Spinal cord (tissue), 10 donors: ENCODE results near the gene ORC3. TPM values are rescaled to one million over a fixed set of nuclear protein-coding genes. Genes with fewer than 3 reads are reported as not detected.
"Not testable (repeated sequence)": the region's sequence is repeated elsewhere in the genome, so short reads cannot be mapped to it uniquely, and the experiment has no call there.

ENCODE experiments used
- DNase-seq, 6 donors: peaks; one replicate each; pipeline versions ENCODE4 v3.0.0 to v3.0.0-alpha.2; 2013 to 2015; ENCODE audit warnings: low spot score in 6 of 6, low read depth in 4 of 6
- H3K27ac ChIP-seq: one replicate; pipeline ENCODE4 v1.5.1; 2013; ENCODE audit warnings: low read depth, low read length, control low read depth
- H3K27me3 ChIP-seq: one replicate; pipeline ENCODE4 v1.6.1; 2013; ENCODE audit warnings: low read length; ENCODE audit not compliant: control insufficient read depth, insufficient read depth
- H3K36me3 ChIP-seq: one replicate; pipeline ENCODE4 v1.6.1; 2013; ENCODE audit warnings: low read length; ENCODE audit not compliant: control insufficient read depth, insufficient read depth
- H3K4me1 ChIP-seq: one replicate; pipeline ENCODE4 v1.6.1; 2013; ENCODE audit warnings: low read length; ENCODE audit not compliant: control insufficient read depth, insufficient read depth
- H3K4me3 ChIP-seq: one replicate; pipeline ENCODE4 v1.5.1; 2013; ENCODE audit warnings: low read depth, low read length, control low read depth
- H3K9me3 ChIP-seq: one replicate; pipeline ENCODE4 v1.6.1; 2013; ENCODE audit warnings: low read length; ENCODE audit not compliant: control insufficient read depth, insufficient read depth
- WGBS: methylation state at CpG from one replicate; pipeline ENCODE4 v1.1.5; 2013; ENCODE audit warnings: missing lambda C conversion rate; ENCODE audit not compliant: insufficient coverage; 5-methylcytosine and 5-hydroxymethylcytosine counted together
- polyA plus RNA-seq, 2 donors: library from polyadenylated mRNA; unstranded; fragments of 120-200 nt; gene quantifications; one replicate each; pipeline ENCODE4 v1.2.1, GENCODE V29; 2013; ENCODE audit not compliant: insufficient read length in 2 of 2
- total RNA-seq, 2 donors: library from RNA; depleted of rRNA in 1 of 2; stranded (reverse); fragments of 120-200 nt in 1 of 2; fragments of >200 nt in 1 of 2; gene quantifications; one replicate each; pipeline versions ENCODE4 v1.2.3 to v1.2.4, GENCODE V29; 2013 to 2014
- donor health status: healthy.

ORC3 gene
- total and polyA plus RNA-seq, 4 donors, result 35.8 to 56.3 (median 41.9) TPM

GRCh38 chr6:87683890-87684289 lies 94.0 kb downstream of the ORC3 start:
- no peaks in the 10 kb centered on the region for H3K27me3 ChIP-seq
- peaks cover 4% of the 10 kb centered on the region for H3K36me3 ChIP-seq
- no peak overlapping the region for H3K4me3 ChIP-seq
- no peak overlapping the region for H3K27ac ChIP-seq
- H3K4me1 ChIP-seq, result no peaks in the 10 kb centered on the region
- DNase-seq, result no peak
- WGBS, result no CpG with 5 or more reads among the region's 3 CpGs
- no peaks in the 10 kb centered on the region for H3K9me3 ChIP-seq

- Histone ChIP-seq H3K36me3 (peaks cover 7% of the 10 kb centered on the region), H3K27ac (no peak overlapping the region), H3K4me1 (no peaks in the 10 kb centered on the region), H3K9me3 (no peaks in the 10 kb centered on the region), H3K27me3 (no peaks in the 10 kb centered on the region), H3K4me3 (no peak overlapping the region)
- DNase-seq, result no peak
- WGBS, result 100% methylated on average over 1 of the region's 1 CpG
These were observed 95.1 kb downstream of the ORC3 start for GRCh38 chr6:87684895-87685654.

- WGBS, result 100% methylated on average over 4 of the region's 11 CpGs
- H3K4me1 ChIP-seq, H3K36me3 ChIP-seq, H3K27ac ChIP-seq, DNase-seq, H3K9me3 ChIP-seq, H3K27me3 ChIP-seq, H3K4me3 ChIP-seq: not testable (repeated sequence)
These were observed 96.8 kb downstream of the ORC3 start for GRCh38 chr6:87686636-87687205.

- Histone ChIP-seq H3K27me3 (no peaks in the 10 kb centered on the region), H3K4me1 (peaks cover 8% of the 10 kb centered on the region), H3K4me3 (no peak overlapping the region), H3K9me3 (no peaks in the 10 kb centered on the region), H3K36me3 (peaks cover 4% of the 10 kb centered on the region), H3K27ac (no peak overlapping the region)
- no CpG with 5 or more reads among the region's 3 CpGs for WGBS
- peak in 1 of 6 donors; percentile 58 for DNase-seq
These were observed 97.4 kb downstream of the ORC3 start for GRCh38 chr6:87687296-87687695.

- not testable (repeated sequence) for DNase-seq, H3K4me3 ChIP-seq, H3K27me3 ChIP-seq, H3K4me1 ChIP-seq, H3K36me3 ChIP-seq, H3K27ac ChIP-seq, H3K9me3 ChIP-seq
- 100% methylated on average over 2 of the region's 9 CpGs for WGBS
These were observed 98.0 kb downstream of the ORC3 start for GRCh38 chr6:87687893-87688292.

- Histone ChIP-seq H3K27ac (no peak overlapping the region), H3K36me3 (peaks cover 6% of the 10 kb centered on the region), H3K9me3 (no peaks in the 10 kb centered on the region), H3K4me1 (peaks cover 8% of the 10 kb centered on the region), H3K4me3 (no peak overlapping the region), H3K27me3 (no peaks in the 10 kb centered on the region)
- DNase-seq, result no peak
- 100% methylated on average over 1 of the region's 3 CpGs for whole genome bisulfite sequencing
These were observed 100.5 kb downstream of the ORC3 start for GRCh38 chr6:87690441-87690840.

- H3K27ac ChIP-seq, result no peak overlapping the region
- no peaks in the 10 kb centered on the region for H3K9me3 ChIP-seq
- no peaks in the 10 kb centered on the region for H3K27me3 ChIP-seq
- no CpG with 5 or more reads among the region's 2 CpGs for WGBS
- H3K4me1 ChIP-seq, result peaks cover 22% of the 10 kb centered on the region
- DNase-seq, result no peak
- H3K4me3 ChIP-seq, result no peak overlapping the region
- H3K36me3 ChIP-seq, result peaks cover 6% of the 10 kb centered on the region
These were observed 102.2 kb downstream of the ORC3 start for GRCh38 chr6:87692086-87692485.

- not testable (repeated sequence) for H3K36me3 ChIP-seq, H3K27ac ChIP-seq, H3K4me3 ChIP-seq, H3K27me3 ChIP-seq, H3K9me3 ChIP-seq, DNase-seq
- 79% methylated on average over 8 of the region's 12 CpGs for WGBS
- H3K4me1 ChIP-seq, result peaks cover 15% of the 10 kb centered on the region
These were observed 106.9 kb downstream of the ORC3 start for GRCh38 chr6:87696817-87697216.

- Histone ChIP-seq H3K9me3 (no peaks in the 10 kb centered on the region), H3K4me1 (peaks cover 15% of the 10 kb centered on the region), H3K27ac (peak overlapping the region; percentile 73), H3K27me3 (no peaks in the 10 kb centered on the region), H3K36me3 (peaks cover 3% of the 10 kb centered on the region), H3K4me3 (peak overlapping the region; percentile 87)
- DNase-seq, result peak in 4 of 6 donors; percentile 51 to 93 (median 71)
- WGBS, result 0% methylated on average over 2 of the region's 8 CpGs
These were observed 107.9 kb downstream of the ORC3 start for GRCh38 chr6:87697581-87698546.
